ENCODE results near the gene GID4.
A peak's percentile ranks its signal among the peaks of the same experiment; 100 is the strongest.
"Not testable (repeated sequence)": the region's sequence is repeated elsewhere in the genome, so short reads cannot be mapped to it uniquely, and the experiment has no call there.

Gene GID4

DNA sequence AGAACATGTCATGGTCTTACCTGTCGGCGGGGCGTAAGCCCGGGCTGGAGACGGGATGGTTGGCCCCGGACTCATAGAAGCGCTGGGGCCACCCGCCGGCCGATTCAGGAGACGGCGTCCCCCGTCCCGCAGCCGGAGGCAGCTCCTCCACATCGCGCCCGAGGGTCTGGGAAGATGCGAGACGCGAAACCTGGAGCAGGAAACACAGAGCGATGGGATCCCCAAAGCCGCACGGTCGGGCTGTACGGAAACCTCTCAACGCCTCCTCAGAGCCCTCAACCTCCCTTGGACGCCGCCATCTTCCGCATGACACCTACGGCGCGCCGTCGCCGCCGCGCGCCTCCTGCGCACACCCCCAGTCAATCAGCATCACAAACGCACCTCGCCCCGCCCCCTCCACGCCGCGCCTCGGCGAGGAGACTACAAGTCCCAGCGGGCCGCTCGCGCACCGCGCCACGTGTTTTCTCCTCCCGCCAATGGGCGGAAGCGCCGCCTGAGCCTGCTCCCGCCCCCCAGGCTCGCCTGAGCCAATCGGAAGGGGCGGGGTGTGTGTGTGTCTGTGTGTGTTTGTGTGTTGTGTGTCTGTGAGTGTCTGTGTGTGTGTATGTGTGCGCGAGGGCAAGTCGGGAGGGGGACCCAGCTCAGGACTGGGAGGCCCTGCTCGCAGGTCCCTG is at the start of gene GID4, which contains the start of gene ATPAF2:
Gene GID4 (plus strand): TSS at position 548 of the 674 bp plus-strand sequence. CDS start 57 bp downstream, at position 605.
Gene ATPAF2 (minus strand): TSS at position 308 of the 674 bp plus-strand sequence. CDS start 155 bp downstream, at position 153.
- peak; percentile 98 for FAIRE-seq

DNA sequence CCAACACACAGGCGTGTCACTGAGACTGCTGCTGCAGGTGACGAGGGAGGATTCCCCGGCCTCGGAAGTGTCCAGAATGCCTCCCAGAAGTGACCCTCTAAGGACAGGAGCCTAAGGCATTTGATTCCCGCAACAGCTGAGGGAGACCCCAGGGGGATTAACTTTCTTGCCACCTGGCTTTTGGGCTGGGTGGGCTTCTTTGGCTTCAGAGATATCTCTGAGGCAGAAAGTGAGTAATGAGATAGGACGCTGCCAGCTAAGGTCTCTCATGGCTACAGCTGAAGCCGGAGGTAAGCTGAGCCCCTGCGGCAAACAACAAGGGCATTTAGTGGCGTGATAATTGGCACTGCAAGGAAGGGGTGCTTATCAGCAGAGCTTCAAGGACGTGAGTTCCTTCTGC is 49.6 kb upstream of the GID4 start:
- FAIRE-seq = no peak

DNA sequence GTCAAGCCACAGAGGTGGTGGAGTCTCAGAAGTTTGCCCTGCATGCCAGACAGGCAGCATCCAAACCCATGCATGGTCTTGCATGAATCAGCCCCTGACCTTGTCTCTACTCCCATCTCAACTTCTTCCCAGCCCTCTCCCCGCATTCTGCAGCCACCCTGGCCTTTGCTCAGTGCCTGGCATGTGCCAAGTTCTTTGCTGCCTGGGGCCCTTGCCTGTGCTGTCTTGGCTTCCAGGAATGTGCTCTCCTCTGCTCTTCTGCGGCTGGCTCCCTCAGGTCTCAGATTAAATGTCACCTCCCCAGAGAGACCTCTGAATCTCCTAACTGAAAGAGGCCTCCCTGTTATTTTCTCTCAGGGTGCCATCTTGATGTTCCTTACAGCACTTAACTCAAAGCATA is 48.9 kb upstream of the GID4 start:
- FAIRE-seq = no peak

DNA sequence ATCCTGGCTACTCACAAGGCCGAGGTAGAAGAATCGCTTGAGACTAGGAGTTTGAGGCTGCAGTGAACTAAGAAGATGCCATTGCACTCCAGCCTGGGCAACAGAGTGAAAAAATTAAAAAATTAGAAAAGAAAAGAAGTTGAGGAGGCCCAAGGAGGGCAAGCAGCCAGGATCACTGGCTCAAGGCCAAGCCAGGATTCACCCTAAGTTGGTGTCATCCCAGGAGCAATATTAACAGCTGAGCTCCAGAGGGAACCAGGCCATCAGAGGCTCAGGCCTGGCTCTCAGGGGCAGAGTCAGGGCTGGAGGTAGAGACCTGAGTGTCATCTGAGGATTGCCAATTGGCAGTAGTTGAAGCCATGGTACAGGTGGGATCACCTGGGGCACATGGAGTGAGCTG is 45.8 kb upstream of the GID4 start:
- no peak for FAIRE-seq

DNA sequence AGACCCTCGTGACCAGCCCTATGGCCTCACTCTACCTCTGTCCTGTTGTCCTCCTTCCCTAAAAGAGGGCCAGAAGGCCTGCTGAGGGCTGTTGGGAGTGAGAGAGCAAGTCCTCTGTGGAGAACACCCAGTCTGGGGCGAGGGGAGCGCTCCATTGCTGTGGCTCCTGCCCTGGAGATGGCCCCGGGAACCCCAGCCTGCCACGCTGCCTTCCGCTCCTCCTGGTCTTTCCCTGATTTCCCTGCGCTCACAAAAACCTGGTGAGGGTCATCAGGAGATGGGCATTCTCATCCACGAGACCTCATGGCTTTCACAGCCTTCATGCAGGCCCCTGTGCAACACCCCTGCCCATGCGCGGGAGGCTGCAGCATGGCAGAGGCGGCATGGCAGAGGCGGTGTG is 45.4 kb upstream of the GID4 start:
- no peak for FAIRE-seq

DNA sequence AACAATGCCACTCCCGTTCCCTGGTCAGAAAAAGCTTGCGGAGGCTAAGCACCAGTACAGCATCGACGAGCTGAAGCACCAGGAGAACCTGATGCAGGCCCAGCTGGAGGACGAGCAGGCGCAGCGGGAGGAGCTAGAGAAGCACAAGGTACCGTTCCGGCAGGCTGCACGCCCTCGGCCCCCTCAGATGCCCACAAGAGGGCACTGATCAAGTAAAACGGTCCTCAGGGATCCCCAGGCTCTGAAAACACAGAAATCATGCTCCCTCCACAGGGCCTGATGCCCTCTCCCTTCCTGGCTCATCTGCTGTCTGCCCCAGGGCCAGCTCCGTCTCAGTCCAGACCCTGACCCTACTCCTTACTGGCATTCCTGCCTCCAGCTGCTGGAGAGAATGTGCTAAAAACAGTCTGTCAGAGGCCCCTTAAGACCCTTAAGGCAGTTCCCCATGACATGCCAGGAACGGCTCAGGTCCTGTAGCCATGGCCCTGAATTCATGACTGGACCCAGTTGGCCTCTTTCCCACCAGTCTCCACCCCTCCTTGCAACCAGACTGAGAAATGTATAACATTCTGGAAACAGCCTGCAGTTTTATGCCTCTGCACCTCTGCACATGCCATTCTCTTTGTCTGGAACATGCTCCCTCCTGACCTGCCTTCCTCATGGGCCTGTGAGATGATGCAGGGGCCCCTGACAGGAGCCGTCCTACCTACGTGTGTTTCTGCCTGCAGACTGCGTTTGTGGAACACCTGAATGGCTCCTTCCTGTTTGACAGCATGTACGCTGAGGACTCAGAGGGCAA is 44.7 kb upstream of the GID4 start:
- FAIRE-seq = no peak

DNA sequence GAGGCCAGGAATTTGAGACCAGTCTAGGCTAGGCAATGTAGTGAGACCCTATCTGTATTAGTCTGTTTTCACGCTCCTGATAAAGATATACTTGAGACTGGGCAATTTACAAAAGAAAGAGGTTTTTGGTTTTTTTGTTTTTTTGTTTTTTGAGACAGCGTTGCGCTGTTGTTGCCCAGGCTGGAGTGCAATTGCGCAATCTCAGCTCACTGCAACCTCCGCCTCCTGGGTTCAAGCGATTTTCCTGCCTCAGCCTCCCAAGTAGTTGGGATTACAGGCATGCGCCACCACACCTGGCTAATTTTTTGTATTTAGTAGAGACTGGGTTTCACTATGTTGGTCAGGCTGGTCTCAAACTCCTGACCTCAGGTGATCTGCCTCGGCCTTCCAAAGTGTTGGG is 43.3 kb upstream of the GID4 start:
- FAIRE-seq = not testable (repeated sequence)

DNA sequence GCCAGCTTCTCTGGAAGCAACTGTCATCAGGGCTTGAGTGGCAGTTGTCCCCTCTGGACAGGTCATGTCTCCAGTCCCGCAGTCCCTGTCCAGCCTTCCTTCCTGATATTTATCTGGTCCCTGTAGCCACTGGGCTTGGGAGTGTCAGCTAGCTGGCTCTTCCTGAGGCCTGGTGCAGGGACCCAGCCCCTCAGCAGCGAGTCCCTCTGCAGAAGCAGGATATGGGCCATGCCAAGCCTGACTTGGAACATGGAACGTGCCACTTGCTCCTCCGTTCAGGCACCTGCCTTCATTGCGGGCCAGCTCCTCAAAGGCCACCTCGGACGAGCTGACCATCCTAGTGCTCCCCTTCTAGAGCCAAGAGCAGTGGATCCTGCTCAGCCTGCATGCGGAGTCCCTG is 40.3 kb upstream of the GID4 start:
- FAIRE-seq = no peak

DNA sequence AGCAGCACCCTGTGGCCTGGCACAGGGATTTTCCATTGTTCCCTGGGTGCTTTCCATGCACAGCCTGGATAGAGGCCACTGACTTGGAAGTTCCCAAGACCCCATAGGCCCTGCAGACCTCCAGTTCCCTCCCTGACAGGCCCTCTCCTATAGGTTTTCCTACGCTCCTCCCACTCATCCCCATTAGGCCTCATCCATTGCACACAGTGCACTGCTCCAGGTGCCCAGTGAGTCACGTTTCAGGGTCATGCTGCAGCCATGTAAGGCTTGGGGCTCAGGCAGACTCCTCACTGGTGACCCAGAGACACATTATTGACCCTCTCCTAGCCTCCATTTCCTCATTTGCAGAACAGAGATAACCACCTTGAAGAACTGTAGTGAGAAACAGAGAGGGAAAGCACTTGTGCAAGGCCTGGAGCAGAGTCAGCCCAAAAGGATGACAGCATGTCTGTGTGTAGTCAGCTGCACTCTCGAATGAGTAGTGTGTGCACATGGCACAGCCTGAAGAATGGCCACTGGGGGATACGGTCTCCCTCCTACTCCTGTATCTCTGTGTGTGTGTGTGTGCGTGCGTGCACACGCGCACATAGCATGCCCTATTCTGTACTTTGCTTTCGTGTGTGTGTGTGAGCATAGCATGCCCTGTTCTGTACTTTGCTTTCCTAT is 39.7 kb upstream of the GID4 start:
- FAIRE-seq = no peak

DNA sequence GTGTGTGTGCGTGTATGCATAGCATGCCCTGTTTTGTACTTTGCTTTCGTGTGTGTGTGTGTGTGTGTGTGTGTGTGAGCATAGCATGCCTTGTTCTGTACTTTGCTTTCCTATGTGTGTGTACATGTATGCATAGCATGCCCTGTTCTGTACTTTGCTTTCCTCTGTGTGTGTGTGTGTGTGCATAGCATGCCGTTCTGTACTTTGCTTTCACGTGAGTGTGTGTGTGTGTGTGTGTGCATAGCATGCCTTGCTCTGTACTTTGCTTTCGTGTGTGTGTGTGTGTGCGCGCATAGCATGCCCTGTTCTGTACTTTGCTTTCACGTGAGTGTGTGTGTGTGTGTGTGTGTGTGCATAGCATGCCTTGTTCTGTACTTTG is 39.2 kb upstream of the GID4 start:
- no peak for FAIRE-seq

DNA sequence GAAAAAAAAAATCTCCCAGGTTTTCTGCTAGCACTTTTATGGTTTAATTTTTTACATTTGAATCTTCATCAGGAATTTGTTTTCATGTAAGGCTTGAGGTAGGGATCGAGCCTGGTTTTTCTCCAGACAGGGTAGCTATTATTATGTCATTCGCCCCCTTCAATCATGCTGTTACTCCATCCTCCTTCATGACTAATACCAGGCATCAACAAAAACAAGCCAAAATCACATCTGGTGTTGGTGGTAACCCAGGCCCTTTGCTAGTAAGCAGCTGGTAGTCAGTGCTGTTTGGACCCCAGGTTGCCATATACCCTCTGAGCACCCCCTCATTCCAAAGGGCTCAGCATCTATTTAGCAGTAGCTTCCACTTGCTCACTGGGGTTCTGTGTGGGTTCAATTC is 37.0 kb upstream of the GID4 start:
- FAIRE-seq = no peak

DNA sequence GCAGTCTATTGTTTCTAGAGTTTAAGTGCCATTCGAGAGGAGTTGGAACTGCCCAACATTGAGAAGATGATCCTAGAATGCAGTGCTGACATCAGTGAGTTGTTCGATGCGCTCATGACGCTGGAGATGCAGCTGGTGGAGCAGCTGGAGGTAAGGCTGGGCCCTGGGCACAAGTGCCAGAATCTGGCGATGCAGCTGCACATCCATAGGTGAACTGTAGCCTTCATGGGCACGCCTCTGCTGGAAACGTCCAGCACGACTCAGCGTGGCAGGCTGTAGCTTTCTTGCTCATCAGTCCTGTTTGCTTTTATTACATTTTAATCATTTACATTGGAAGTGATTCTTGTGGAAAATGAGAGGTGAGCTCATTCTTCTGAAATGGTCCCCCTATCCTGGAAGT is 34.9 kb upstream of the GID4 start:
- FAIRE-seq = no peak

DNA sequence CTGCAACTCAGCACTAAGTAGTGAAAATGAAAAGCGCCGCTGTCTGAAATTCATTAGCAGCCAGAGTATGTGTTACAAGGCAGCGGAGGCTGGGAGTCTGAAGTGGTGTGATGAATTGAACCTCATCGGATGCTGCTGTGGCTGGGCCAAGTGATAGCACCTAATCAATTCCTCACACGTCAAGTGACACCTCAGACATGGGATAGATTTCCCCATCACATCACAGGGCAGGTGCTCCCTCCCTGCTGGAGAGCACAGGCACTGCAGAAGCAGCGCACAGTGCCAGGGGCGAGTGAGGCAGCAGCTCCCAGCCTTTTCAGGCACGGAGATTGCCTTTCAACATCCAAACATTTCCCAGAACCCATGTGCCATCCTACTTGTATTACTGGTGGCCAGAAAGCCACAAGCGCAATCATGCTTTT is 34.3 kb upstream of the GID4 start:
- FAIRE-seq = no peak

DNA sequence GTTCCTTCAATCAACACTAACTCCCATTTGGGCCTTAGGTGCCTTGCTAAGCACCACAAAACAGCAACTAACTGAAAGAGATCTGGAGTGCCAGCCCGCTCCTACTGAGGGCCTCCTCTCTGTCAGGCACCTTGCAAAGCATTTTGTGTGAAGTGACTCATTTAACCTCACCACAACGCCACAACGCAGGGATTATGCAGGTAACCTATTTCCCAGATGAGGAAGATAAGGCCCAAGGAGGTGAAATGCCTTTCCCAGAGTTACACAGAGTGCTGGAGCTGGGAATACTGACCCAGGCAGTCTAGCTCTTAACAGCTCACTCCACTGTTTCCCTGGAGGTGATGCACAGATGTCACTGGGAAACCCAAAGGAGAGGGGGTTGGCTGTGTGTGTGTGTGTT is 33.7 kb upstream of the GID4 start:
- no peak for FAIRE-seq

DNA sequence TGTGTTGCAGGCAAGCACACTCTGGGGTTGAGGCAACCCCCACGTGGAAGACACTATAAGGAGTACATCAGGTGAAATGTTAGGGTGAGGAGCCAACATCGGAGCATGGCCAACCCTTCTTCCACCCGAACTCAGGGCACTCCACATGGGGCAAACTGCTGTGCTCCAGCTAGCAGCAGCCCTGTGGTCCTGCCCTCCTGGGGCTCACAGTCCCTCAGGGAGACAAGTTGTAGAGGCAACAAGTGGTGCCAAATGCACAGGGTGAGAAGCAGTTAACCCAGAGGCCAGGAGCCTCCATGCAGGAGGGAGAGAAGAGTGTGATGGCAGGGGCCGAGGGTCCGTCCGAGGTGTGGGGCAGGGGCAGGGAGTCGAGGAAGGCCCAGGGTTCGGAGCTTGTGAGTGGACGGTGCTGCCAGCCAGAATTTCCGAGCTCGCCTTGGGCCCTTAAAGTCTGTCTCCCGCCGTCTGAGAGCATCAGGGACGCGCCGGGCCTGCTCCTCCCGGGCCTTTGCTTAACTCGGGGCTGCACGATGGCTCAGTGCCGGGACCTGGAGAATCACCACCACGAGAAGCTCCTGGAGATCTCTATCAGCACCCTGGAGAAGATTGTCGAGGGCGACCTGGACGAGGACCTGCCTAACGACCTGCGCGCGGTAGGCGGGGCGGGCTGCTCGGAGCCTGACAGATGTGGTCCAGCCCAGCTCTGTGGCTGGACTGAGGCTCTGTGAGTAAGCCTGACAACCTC is 32.5 kb upstream of the GID4 start:
- no peak for FAIRE-seq

DNA sequence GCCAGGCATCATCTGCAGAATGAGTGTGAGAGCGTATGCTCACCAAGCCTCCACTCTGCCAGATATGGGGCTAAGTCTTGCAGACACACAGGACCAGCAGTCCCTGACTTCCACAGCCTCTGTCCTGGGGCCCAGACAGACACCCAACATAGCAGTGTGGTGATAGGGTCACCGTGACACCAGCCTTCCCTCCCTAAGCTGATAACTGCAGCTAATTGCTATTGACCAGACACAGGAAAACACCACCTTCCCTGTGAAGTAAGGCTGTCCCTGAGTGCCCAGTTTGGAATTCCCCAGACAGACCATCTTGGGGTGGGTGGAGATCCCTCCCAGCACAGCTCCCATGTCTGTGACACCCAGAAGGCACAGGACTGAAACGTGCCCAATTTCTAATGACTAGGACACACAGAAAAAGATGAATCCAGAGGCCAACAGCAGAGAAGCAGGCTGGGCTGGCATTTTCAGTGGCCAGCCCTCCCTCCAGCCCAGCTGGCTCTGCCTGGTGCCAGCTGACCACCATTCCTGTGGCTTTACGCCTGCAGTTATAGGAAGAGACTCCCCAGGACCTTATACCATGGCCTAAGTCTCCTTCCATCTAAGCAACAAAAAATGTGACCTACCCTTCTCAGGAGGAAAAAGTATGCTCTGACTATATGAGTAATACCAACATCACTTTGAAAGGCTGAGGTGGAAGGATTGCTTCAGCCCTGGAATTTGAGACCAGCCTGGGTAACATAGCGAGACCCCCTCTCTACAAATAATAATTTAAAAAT is 30.5 kb upstream of the GID4 start:
- no peak for FAIRE-seq

DNA sequence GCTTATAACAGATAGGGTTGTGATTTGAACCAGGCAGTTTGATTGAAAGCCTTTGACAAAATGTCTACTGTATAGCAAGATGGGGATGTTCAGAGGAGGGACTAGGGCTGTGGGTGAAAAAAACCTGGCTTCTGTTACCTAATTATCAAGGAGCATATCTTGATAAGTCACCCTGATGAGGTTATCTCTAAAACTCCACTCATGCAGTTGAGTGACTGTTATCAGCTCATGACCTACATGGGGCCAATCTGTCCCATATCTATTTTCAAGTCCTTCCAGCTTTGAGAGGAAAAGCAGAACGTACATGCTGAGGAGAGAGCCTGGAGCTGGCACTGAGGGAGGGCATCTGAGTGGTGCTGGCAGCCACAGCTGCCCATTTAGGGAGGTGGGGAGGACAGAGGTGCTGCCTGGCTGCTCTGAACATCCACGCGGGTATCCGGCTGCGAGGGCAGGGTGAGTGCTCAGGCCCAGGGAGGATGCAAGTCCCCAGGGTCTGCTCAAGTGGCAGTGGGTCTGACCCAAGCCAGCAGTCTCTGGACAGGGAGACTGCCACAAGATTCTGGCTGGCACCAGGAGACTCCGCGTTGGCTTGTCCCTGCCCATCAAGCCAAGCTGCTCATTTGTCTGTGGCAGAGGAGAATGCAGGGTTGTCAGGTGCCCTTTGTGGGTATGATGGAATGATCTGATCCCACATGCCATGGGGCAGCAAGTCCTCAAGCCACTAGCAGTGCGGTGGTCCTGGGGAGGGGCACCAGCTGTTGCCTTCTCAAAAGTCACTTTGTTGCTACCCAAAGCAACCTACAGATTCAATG is 29.4 kb upstream of the GID4 start:
- FAIRE-seq = no peak

DNA sequence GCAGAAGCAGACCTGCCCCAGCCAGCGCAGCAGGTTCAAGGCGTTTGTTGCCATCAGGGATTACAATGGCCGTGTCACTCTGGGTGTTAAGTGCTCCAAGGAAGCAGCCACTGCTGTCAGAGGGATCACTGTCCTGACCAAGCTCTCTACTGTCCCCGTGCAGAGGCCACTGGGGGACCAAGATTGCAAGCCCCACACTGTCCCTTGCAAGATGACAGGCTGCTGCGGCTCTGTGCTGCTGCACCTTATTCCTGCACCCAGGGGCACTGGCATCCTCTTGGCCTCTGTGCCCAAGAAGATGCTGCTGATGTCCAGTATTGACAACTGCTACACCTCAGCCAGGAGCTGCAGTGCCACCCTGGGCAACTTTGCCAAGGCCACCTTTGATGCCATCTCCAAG is 27.9 kb upstream of the GID4 start:
- FAIRE-seq = no peak

DNA sequence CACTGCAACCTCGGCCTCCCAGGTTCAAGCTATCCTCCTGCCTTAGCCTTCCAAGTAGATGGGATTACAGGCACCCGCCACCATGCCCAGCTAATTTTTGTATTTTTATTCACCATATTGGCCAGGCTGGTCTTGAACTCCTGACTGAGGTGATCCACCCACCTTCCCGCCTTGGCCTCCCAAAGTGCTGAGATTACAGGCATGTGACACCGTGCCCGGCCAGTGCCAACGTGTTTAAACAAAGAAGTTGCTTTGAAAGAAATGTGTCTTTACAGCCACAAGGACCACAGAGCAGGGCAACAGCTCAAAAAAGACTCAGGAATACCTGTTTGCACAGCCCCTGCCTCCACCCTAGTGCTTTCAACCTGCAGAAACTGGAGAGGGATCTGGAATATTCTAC is 25.2 kb upstream of the GID4 start:
- no peak for FAIRE-seq

DNA sequence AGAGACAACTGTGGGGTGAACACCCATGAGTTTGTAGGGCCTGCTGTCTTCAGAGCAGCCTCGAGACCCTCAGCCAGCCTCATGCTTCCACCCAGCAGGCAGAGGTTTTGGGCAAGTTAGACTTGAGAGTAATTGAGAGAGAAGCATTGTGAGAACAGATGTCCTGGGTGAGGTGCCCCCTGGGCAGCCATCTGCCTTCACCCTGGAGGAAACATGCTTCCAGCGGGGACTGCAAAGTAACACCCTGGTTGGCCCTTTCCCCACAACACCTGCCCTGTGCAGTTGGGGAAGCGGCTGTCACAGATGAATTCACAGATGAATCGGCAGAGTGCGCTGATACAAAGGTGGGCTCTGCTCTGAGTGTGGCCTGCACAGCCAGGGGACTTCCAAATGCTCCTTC is 23.6 kb upstream of the GID4 start:
- no peak for FAIRE-seq

DNA sequence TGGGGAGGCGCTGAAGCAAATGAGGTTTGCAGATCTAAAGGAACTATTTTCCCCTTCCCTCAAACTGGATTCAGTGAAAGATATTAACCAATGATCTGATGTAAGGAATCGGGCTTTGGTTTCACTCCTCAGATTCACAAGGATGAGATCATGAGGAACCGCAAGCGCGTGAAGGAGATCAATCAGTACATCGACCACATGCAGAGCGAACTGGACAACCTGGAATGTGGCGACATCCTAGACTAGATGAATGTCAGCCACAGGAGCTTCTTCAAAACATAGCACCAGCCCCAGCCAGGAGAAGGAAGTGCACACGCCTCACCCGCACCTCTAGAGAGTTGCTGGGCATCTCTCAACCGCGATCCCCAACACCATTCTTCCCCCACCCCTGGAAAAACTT is 22.8 kb upstream of the GID4 start:
- no peak for FAIRE-seq

All from endometrium (tissue), 2 donors.